SK-N-SH treated with all-trans-retinoic acid at 6 μM for 48 hours (cell line): ENCODE measurements around the gene MAB21L3.

ENCODE experiments used
- BACH2 ChIP-seq: fragments of 250-450 bp; sonication (Bioruptor Pico); IDR thresholded peaks from 2 replicates; pipeline ENCODE4 v1.9.0; 2021; ENCODE audit warnings: mild to moderate bottlenecking, borderline replicate concordance
- TSHZ2 ChIP-seq: fragments of 250-450 bp; sonication (Bioruptor Pico); IDR thresholded peaks from 2 replicates; pipeline ENCODE4 v1.5.0; 2020; ENCODE audit warnings: mild to moderate bottlenecking, moderate library complexity
- ZNF70 ChIP-seq: fragments of 450-650 bp; formaldehyde crosslinking; IDR thresholded peaks from 2 replicates; pipeline ENCODE4 v1.5.0; 2020; ENCODE audit warnings: mild to moderate bottlenecking, moderate library complexity

GRCh38 chr1:116126281-116126680 lies 15.1 kb downstream of the MAB21L3 start:
- TF ChIP-seq TSHZ2: no peak
- no peak for TF ChIP-seq ZNF70
- no peak for TF ChIP-seq BACH2
